GM23338 (cell line): Measurements from ENCODE around the gene TCF12.

Experiments
- CTCF ChIP-seq, 2 experiments: fragments of 200-600 bp in 1 of 2; sonication (generic) in 1 of 2; conservative IDR thresholded peaks; 2 replicates each; pipeline versions ENCODE4 v1.5.1 to v1.6.1; 2016 to 2017; ENCODE audit warnings: antibody characterized with exemption in 2 of 2, low read depth in 2 of 2, mild to moderate bottlenecking in 2 of 2, moderate library complexity in 1 of 2
- EZH2 ChIP-seq: fragments of 200-600 bp; sonication (generic); IDR thresholded peaks from one replicate; pipeline ENCODE4 v1.8.0; 2017; ENCODE audit warnings: antibody characterized with exemption, mild to moderate bottlenecking, low read depth; ENCODE audit not compliant: unreplicated experiment
- EZH2phosphoT487 ChIP-seq: fragments of 200-600 bp; sonication (generic); IDR thresholded peaks from one replicate; pipeline ENCODE4 v1.8.1; 2018; ENCODE audit warnings: antibody characterized with exemption; ENCODE audit not compliant: unreplicated experiment
- JUNB ChIP-seq: IDR thresholded peaks from one replicate; pipeline ENCODE4 v1.6.1; 2016; ENCODE audit warnings: antibody characterized with exemption; ENCODE audit not compliant: unreplicated experiment
- POLR2AphosphoS5 ChIP-seq: IDR thresholded peaks from 2 replicates; pipeline ENCODE4 v1.6.1; 2016; ENCODE audit warnings: antibody characterized with exemption, low read depth
- ZNF114 ChIP-seq: fragments of 250-450 bp; sonication (Bioruptor Pico); IDR thresholded peaks from 2 replicates; pipeline ENCODE4 v1.5.0; 2020; ENCODE audit warnings: mild to moderate bottlenecking, moderate library complexity

GRCh38 chr15:57012556-57012955 is 94.1 kb downstream of the TCF12 start:
- TF ChIP-seq POLR2AphosphoS5, result no peak
- no peak for TF ChIP-seq JUNB
- no peak for TF ChIP-seq ZNF114 (CRISPR knock-in tag)
- no peak for TF ChIP-seq EZH2phosphoT487
- TF ChIP-seq CTCF (conservative IDR thresholded peaks at IDR 0.05; ENCODE audit: low read depth in 2 of 2), result no peak
- TF ChIP-seq EZH2, result no peak
